ENCODE data around the gene CNOT4.

DNA sequence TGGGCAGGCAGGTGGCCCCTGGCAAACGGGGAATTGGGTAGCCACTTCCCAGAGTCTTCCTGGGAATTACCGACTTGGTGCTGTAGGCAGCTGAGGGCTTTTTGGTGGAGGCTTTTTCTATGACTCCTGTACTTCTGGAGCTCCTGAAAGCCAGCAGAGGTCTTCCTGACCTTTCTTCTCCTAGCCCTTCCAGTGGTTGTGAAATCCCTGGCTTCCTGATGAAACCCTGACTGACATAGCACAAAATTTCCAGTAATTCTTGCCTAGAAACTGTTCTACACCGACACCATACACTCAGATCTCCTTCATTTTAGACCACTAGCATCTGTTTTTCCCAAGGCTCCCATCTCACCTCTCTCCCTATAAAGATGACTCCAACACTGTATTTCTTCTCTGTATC is 156.1 kb downstream of the CNOT4 start:
- TF ChIP-seq EZH2 (IDR thresholded peaks at IDR 0.05) (no peak), CEBPB (IDR thresholded peaks at IDR 0.05; ENCODE audit: low read depth) (no peak), ATF3 (IDR thresholded peaks at IDR 0.05) (no peak), POLR2A (IDR thresholded peaks at IDR 0.05; ENCODE audit: borderline replicate concordance, extremely low read depth, insufficient read depth, insufficient read length) (no peak), ZNF274 (IDR thresholded peaks at IDR 0.05; ENCODE audit: low read depth, low read length) (no peak), TCF7L2 (IDR thresholded peaks at IDR 0.05; ENCODE audit: borderline replicate concordance, extremely low read depth, insufficient read depth, insufficient read length) (no peak), JUND (IDR thresholded peaks at IDR 0.05) (no peak)
- TF ChIP-seq, protein P1, sequence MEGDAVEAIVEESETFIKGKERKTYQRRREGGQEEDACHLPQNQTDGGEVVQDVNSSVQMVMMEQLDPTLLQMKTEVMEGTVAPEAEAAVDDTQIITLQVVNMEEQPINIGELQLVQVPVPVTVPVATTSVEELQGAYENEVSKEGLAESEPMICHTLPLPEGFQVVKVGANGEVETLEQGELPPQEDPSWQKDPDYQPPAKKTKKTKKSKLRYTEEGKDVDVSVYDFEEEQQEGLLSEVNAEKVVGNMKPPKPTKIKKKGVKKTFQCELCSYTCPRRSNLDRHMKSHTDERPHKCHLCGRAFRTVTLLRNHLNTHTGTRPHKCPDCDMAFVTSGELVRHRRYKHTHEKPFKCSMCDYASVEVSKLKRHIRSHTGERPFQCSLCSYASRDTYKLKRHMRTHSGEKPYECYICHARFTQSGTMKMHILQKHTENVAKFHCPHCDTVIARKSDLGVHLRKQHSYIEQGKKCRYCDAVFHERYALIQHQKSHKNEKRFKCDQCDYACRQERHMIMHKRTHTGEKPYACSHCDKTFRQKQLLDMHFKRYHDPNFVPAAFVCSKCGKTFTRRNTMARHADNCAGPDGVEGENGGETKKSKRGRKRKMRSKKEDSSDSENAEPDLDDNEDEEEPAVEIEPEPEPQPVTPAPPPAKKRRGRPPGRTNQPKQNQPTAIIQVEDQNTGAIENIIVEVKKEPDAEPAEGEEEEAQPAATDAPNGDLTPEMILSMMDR (IDR thresholded peaks at IDR 0.05 in 2 of 3, conservative IDR thresholded peaks at IDR 0.05 in 1 of 3; ENCODE audit: borderline replicate concordance in 1 of 3, insufficient read depth in 1 of 3, low read depth in 2 of 3, low read length in 2 of 3), result no peak
